Endothelial cell of umbilical vein (primary cell): ENCODE data around the gene MMP25. TPM values are rescaled to one million over a fixed set of nuclear protein-coding genes. Genes with fewer than 3 reads are reported as not detected.

Experiments
- BruUV-seq: library from RNA; stranded (reverse); fragments of 400-500 nt; replicated peaks from 2 replicates; lab custom pipeline; 2021; lab: Mats Ljungman, UMichigan
- CTCF ChIA-PET: fragments of 300-600, 350-600 bp; sonication (Branson Sonifier 250); formaldehyde crosslinking; loops from one replicate; lab custom pipeline; 2021; ENCODE audit warnings: antibody characterized with exemption, inconsistent platforms; lab: Charles Lee
- POLR2A ChIA-PET: fragments of 300-600, 350-600 bp; sonication (Branson Sonifier 250); formaldehyde crosslinking; loops from one replicate; lab custom pipeline; 2021; ENCODE audit warnings: antibody characterized with exemption, inconsistent platforms; lab: Charles Lee
- DNase-seq: peaks from one replicate; pipeline ENCODE4 v3.0.0-alpha.2; 2011; ENCODE audit warnings: low read depth, low spot score
- FAIRE-seq: peaks from 2 replicates; lab custom pipeline; 2011; peaks lifted over from hg19 to GRCh38; lab: Jason Lieb, UNC
- H2AFZ ChIP-seq: 2 replicates; pipeline ENCODE4 v1.6.0; 2012; ENCODE audit warnings: low read depth, low read length, control low read depth, inconsistent platforms
- H3K27ac ChIP-seq: 2 replicates; pipeline ENCODE4 v1.5.1; 2011; ENCODE audit warnings: low read depth, mild to moderate bottlenecking, control low read depth, low read length, moderate library complexity; ENCODE audit not compliant: insufficient read depth
- H3K27me3 ChIP-seq, 2 experiments: 2 replicates each; pipeline versions ENCODE4 v1.6.0 to v1.6.1; 2011; ENCODE audit warnings: low read length in 2 of 2, mixed read lengths in 1 of 2; ENCODE audit not compliant: control insufficient read depth in 2 of 2, insufficient read depth in 2 of 2
- H3K36me3 ChIP-seq, 2 experiments: 2 replicates in 1 of 2; 3 replicates in 1 of 2; pipeline ENCODE4 v1.5.1; 2011; ENCODE audit warnings: low read length in 2 of 2, mild to moderate bottlenecking in 1 of 2, moderate library complexity in 1 of 2; ENCODE audit not compliant: control insufficient read depth in 2 of 2, insufficient read depth in 2 of 2; ENCODE audit errors: extremely low read depth in 1 of 2
- H3K4me1 ChIP-seq: 3 replicates; pipeline ENCODE4 v1.5.1; 2011; ENCODE audit warnings: mild to moderate bottlenecking, low read length; ENCODE audit not compliant: control insufficient read depth, insufficient read depth; ENCODE audit errors: extremely low read depth
- H3K4me2 ChIP-seq: 2 replicates; pipeline ENCODE4 v1.6.1; 2011; ENCODE audit warnings: low read length, control low read depth, mixed read lengths; ENCODE audit not compliant: insufficient read depth
- H3K4me3 ChIP-seq, 3 experiments: fragments of 200-600 bp in 1 of 3; sonication (generic), shearing (Covaris generic) in 1 of 3; replicated peaks in 1 of 3; 2 replicates each; pipeline ENCODE4 v1.5.1; 2011 to 2016; ENCODE audit warnings: control low read depth in 3 of 3, low read length in 3 of 3, mild to moderate bottlenecking in 2 of 3, inconsistent platforms in 1 of 3, low read depth in 1 of 3, moderate library complexity in 1 of 3; ENCODE audit not compliant: insufficient read depth in 1 of 3
- H3K79me2 ChIP-seq: 2 replicates; pipeline ENCODE4 v1.6.0; 2012; ENCODE audit warnings: low read length, inconsistent platforms; ENCODE audit not compliant: control insufficient read depth, insufficient read depth
- H3K9ac ChIP-seq: replicated peaks from 2 replicates; pipeline ENCODE3; 2011; ENCODE audit warnings: low read length, control low read depth; ENCODE audit not compliant: insufficient read depth; ENCODE audit errors: extremely low read depth
- H3K9me1 ChIP-seq: replicated peaks from 3 replicates; pipeline ENCODE4 v1.6.0; 2011; ENCODE audit warnings: mild to moderate bottlenecking, low read length; ENCODE audit not compliant: control insufficient read depth, insufficient read depth; ENCODE audit errors: extremely low read depth
- H3K9me3 ChIP-seq: replicated peaks from 2 replicates; pipeline ENCODE4 v1.5.1; 2012; ENCODE audit warnings: low read length, inconsistent platforms; ENCODE audit not compliant: control insufficient read depth, insufficient read depth
- H4K20me1 ChIP-seq: replicated peaks from 2 replicates; pipeline ENCODE3; 2011; ENCODE audit warnings: mild to moderate bottlenecking, low read length; ENCODE audit not compliant: control insufficient read depth, insufficient read depth; ENCODE audit errors: extremely low read depth
- CTCF ChIP-seq, 2 donors: IDR thresholded peaks; 1 replicate in 1 of 2; 2 replicates in 1 of 2; pipeline ENCODE4 v1.5.1; 2011; ENCODE audit warnings: low read length in 2 of 2, mild to moderate bottlenecking in 2 of 2, moderate library complexity in 2 of 2, control low read depth in 1 of 2, inconsistent platforms in 1 of 2, low read depth in 1 of 2; ENCODE audit not compliant: insufficient read depth in 1 of 2; ENCODE audit errors: extremely low read depth in 1 of 2
- EZH2 ChIP-seq: IDR thresholded peaks from 2 replicates; pipeline ENCODE4 v1.6.1; 2012; ENCODE audit warnings: borderline replicate concordance, low read depth, mild to moderate bottlenecking, moderate library complexity, low read length, inconsistent platforms; ENCODE audit not compliant: severe bottlenecking
- FOS ChIP-seq: IDR thresholded peaks from 2 replicates; pipeline ENCODE4 v1.6.1; 2011; ENCODE audit warnings: mild to moderate bottlenecking, low read length, moderate library complexity, borderline replicate concordance; ENCODE audit not compliant: insufficient read depth
- GATA2 ChIP-seq: IDR thresholded peaks from 2 replicates; pipeline ENCODE4 v1.7.0; 2011; ENCODE audit warnings: low read depth, mild to moderate bottlenecking, moderate library complexity, mixed read lengths, low read length; ENCODE audit not compliant: insufficient read length, insufficient read depth
- JUN ChIP-seq: IDR thresholded peaks from 2 replicates; pipeline ENCODE4 v1.6.1; 2011; ENCODE audit warnings: borderline replicate concordance, low read depth; ENCODE audit not compliant: insufficient read length, insufficient read depth
- MAX ChIP-seq: IDR thresholded peaks from 2 replicates; pipeline ENCODE4 v1.6.1; 2011; ENCODE audit not compliant: insufficient read depth, insufficient read length
- MYC ChIP-seq: IDR thresholded peaks from one replicate; pipeline ENCODE4 v1.6.1; 2011; ENCODE audit warnings: mild to moderate bottlenecking, low read depth, low read length
- POLR2A ChIP-seq: IDR thresholded peaks from 2 replicates; pipeline ENCODE4 v1.6.1; 2012; ENCODE audit warnings: low read depth, mild to moderate bottlenecking, control low read depth, low read length
- POLR2AphosphoS5 ChIP-seq: IDR thresholded peaks from 2 replicates; pipeline ENCODE4 v1.6.1; 2012; ENCODE audit warnings: low read depth, mild to moderate bottlenecking, control low read depth, low read length, moderate library complexity; ENCODE audit not compliant: insufficient read depth
- dilution Hi-C: fragments of 300-500 bp; cut with MboI; formaldehyde crosslinking; loops from one replicate; pipeline ENCODE4 v1.15.0; 2019; ENCODE audit warnings: low sequenced_read_pairs; ENCODE audit not compliant: extremely low pct_ligation_motif_present
- intact Hi-C: fragments of 100-400 bp; cut with micrococcal nuclease; formaldehyde crosslinking; loops from one replicate; pipeline ENCODE4 v1.10.0; 2022
- polyA plus RNA-seq, 4 experiments: library from polyadenylated mRNA; depleted of rRNA in 3 of 4; stranded (reverse) in 3 of 4; unstranded in 1 of 4; fragments of >200 nt; gene quantifications; 2 replicates each; pipeline versions ENCODE4 v1.2.1 to v1.2.3, GENCODE V29; 2011 to 2012; ENCODE audit warnings: missing spikeins in 1 of 4
- total RNA-seq: library from RNA; stranded (reverse); gene quantifications from 2 replicates; pipeline ENCODE4 v1.2.3, GENCODE V29; 2021

The MMP25 gene
- total and polyA plus RNA-seq, 2 donors (not counting 3 experiments of a cell fraction or from before 2014, with no cell fraction given) = 0.08 to 0.35 TPM

GRCh38 chr16:3026003-3026378 is 20.4 kb upstream of the MMP25 start:
- no peak overlapping the region for H3K4me2 ChIP-seq
- no peaks in the 10 kb centered on the region for H3K9me3 ChIP-seq
- H3K79me2 ChIP-seq = peaks cover 2% of the 10 kb centered on the region
- intact Hi-C loops (no loop called here), dilution Hi-C loops (no loop called here)
- POLR2A ChIA-PET = no interaction called here
- no peak for FAIRE-seq
- no peak overlapping the region for H2AFZ ChIP-seq
- H3K4me1 ChIP-seq = peaks cover 18% of the 10 kb centered on the region
- DNase-seq = no peak
- no TSS peak for BruUV-seq
- H3K9ac ChIP-seq = no peak overlapping the region
- peaks cover 0 to 9% of the 10 kb centered on the region in 2 experiments for H3K36me3 ChIP-seq
- TF ChIP-seq MAX (no peak), CTCF (IDR thresholded peaks at IDR 0.05; ENCODE audit: extremely low read depth in 1 of 2, insufficient read depth in 1 of 2, low read depth in 1 of 2, low read length in 2 of 2) (no peak), JUN (no peak), POLR2AphosphoS5 (no peak), POLR2A (no peak), EZH2 (no peak), GATA2 (no peak), MYC (no peak), FOS (no peak)
- H3K27ac ChIP-seq = no peak overlapping the region
- CTCF ChIA-PET = interaction anchor here (1.3 to 1.5 kb wide), 2 partner anchors 8 to 104 kb away, joined by 3 to 5 read pairs; no protein-coding TSS in a partner anchor
- no peak overlapping the region for H3K4me3 ChIP-seq
- H3K27me3 ChIP-seq = peaks cover 20 to 22% of the 10 kb centered on the region in 2 experiments
- H4K20me1 ChIP-seq = no peaks in the 10 kb centered on the region
- no peaks in the 10 kb centered on the region for H3K9me1 ChIP-seq
